AG09319 (cell line): ENCODE data around the gene HDAC4.

Source experiments
- DNase-seq: peaks from one replicate; pipeline ENCODE4 v3.0.0-alpha.2; 2010; ENCODE audit warnings: low read depth; ENCODE audit errors: extremely low read depth
- CTCF ChIP-seq: IDR thresholded peaks from 2 replicates; pipeline ENCODE4 v1.5.1; 2011; ENCODE audit warnings: low read depth, mild to moderate bottlenecking, inconsistent platforms, low read length, moderate library complexity

Gene HDAC4

GRCh38 chr2:239368906-239369552 is 31.8 kb downstream of the HDAC4 start:
- TF ChIP-seq CTCF: no peak
- DNase-seq: no peak

- no peak for TF ChIP-seq CTCF
- no peak for DNase-seq
Observed at GRCh38 chr2:239368321-239368720, 32.5 kb downstream of the HDAC4 start.

- no peak for TF ChIP-seq CTCF
Observed at GRCh38 chr2:239366740-239367139, 34.1 kb downstream of the HDAC4 start.

GRCh38 chr2:239365782-239366435 is 34.9 kb downstream of the HDAC4 start:
- no peak for DNase-seq
- no peak for TF ChIP-seq CTCF

More at GRCh38 chr2:239366740-239367139, 34.1 kb downstream of the HDAC4 start:
- DNase-seq: no peak

- DNase-seq: no peak
- no peak for TF ChIP-seq CTCF
Observed at GRCh38 chr2:239365071-239365781, 35.6 kb downstream of the HDAC4 start.

GRCh38 chr2:239363946-239364637 is 36.7 kb downstream of the HDAC4 start:
- TF ChIP-seq CTCF: no peak
- DNase-seq: no peak
